Fibroblast of mammary gland (primary cell): ENCODE measurements around the gene RMC1.

Source experiments
- DNase-seq: peaks from one replicate; pipeline ENCODE4 v3.0.0-alpha.2; 2010; ENCODE audit warnings: low read depth
- H3K4me3 ChIP-seq: 2 replicates; pipeline ENCODE4 v1.5.1; 2011; ENCODE audit warnings: low read depth, mild to moderate bottlenecking, low read length, moderate library complexity; ENCODE audit not compliant: control insufficient read depth
- CTCF ChIP-seq: conservative IDR thresholded peaks from 2 replicates; pipeline ENCODE4 v1.5.1; 2011; ENCODE audit warnings: low read depth, low read length, inconsistent platforms; ENCODE audit not compliant: control insufficient read depth, insufficient read depth

RMC1 gene

GRCh38 chr18:23503038-23503962, at the start of gene RMC1:
RMC1 (plus strand) TSS chr18:23503511; CDS start chr18:23503619, 108 bp downstream.
- peak within 1 kb of the TSS; percentile 80 for H3K4me3 ChIP-seq
- DNase-seq = peak; percentile 87
- TF ChIP-seq CTCF = no peak

- H3K4me3 ChIP-seq = peak overlapping the region; percentile 99
- peak; percentile 64 for DNase-seq
- no peak for TF ChIP-seq CTCF
Observed at GRCh38 chr18:23453680-23454058, 49.6 kb upstream of the RMC1 start.

- H3K4me3 ChIP-seq = no peak overlapping the region
- TF ChIP-seq CTCF = no peak
- no peak for DNase-seq
Observed at GRCh38 chr18:23456835-23457234, 46.5 kb upstream of the RMC1 start.

- no peak for DNase-seq
- TF ChIP-seq CTCF = no peak
- no peak overlapping the region for H3K4me3 ChIP-seq
Observed at GRCh38 chr18:23458830-23459529, 44.3 kb upstream of the RMC1 start.

GRCh38 chr18:23459530-23459921, 43.8 kb upstream of the RMC1 start:
- H3K4me3 ChIP-seq = no peak overlapping the region
- no peak for TF ChIP-seq CTCF
- no peak for DNase-seq

- no peak for DNase-seq
- TF ChIP-seq CTCF = no peak
- H3K4me3 ChIP-seq = no peak overlapping the region
Observed at GRCh38 chr18:23460285-23461273, 42.7 kb upstream of the RMC1 start.
